ENCODE results near the gene DNM1. TPM values are rescaled to one million over a fixed set of nuclear protein-coding genes. Genes with fewer than 3 reads are reported as not detected.
"Not testable (repeated sequence)": the region's sequence is repeated elsewhere in the genome, so short reads cannot be mapped to it uniquely, and the experiment has no call there.

The DNM1 gene
- total and polyA plus RNA-seq, 2 donors: 15.2 to 68.3 TPM

GRCh38 chr9:128166169-128166568 is 37.0 kb upstream of the DNM1 start:
- H3K27ac ChIP-seq (ENCODE audit: low read depth): no peak overlapping the region
- WGBS: 96% methylated on average over 18 of the region's 18 CpGs

GRCh38 chr9:128167209-128167608 is 36.0 kb upstream of the DNM1 start:
- 97% methylated on average over 4 of the region's 4 CpGs for WGBS
- no peak for DNase-seq (ENCODE audit: extremely low spot score)
- Histone ChIP-seq H3K27ac (ENCODE audit: low read depth) (no peak overlapping the region), H3K4me1 (ENCODE audit: insufficient read depth) (no peaks in the 10 kb centered on the region), H3K36me3 (ENCODE audit: insufficient read depth) (peaks cover 10% of the 10 kb centered on the region), H3K4me3 (ENCODE audit: low read depth, low read length) (no peak overlapping the region)

More at GRCh38 chr9:128166169-128166568, 37.0 kb upstream of the DNM1 start:
- H3K36me3 ChIP-seq (ENCODE audit: insufficient read depth): peaks cover 10% of the 10 kb centered on the region
- no peak for DNase-seq (ENCODE audit: extremely low spot score)
- no peaks in the 10 kb centered on the region for H3K4me1 ChIP-seq (ENCODE audit: insufficient read depth)
- H3K4me3 ChIP-seq (ENCODE audit: low read depth, low read length): no peak overlapping the region

- no peak for DNase-seq (ENCODE audit: extremely low spot score)
- peaks cover 10% of the 10 kb centered on the region for H3K36me3 ChIP-seq (ENCODE audit: insufficient read depth)
- H3K4me3 ChIP-seq (ENCODE audit: low read depth, low read length): no peak overlapping the region
- WGBS: 94% methylated on average over 8 of the region's 8 CpGs
- H3K4me1 ChIP-seq (ENCODE audit: insufficient read depth): no peaks in the 10 kb centered on the region
- no peak overlapping the region for H3K27ac ChIP-seq (ENCODE audit: low read depth)
Observed at GRCh38 chr9:128168731-128169308, 34.4 kb upstream of the DNM1 start.

- no peak overlapping the region for H3K27ac ChIP-seq (ENCODE audit: low read depth)
- DNase-seq (ENCODE audit: extremely low spot score): no peak
- 91% methylated on average over 8 of the region's 8 CpGs for WGBS
- no peaks in the 10 kb centered on the region for H3K4me1 ChIP-seq (ENCODE audit: insufficient read depth)
- H3K36me3 ChIP-seq (ENCODE audit: insufficient read depth): peaks cover 10% of the 10 kb centered on the region
- no peak overlapping the region for H3K4me3 ChIP-seq (ENCODE audit: low read depth, low read length)
Observed at GRCh38 chr9:128169492-128169891, 33.7 kb upstream of the DNM1 start.

GRCh38 chr9:128169925-128170324 is 33.3 kb upstream of the DNM1 start:
- WGBS: 92% methylated on average over 8 of the region's 8 CpGs
- H3K36me3 ChIP-seq (ENCODE audit: insufficient read depth): peaks cover 7% of the 10 kb centered on the region

GRCh38 chr9:128174062-128174461 is 29.1 kb upstream of the DNM1 start:
- no peak for DNase-seq (ENCODE audit: extremely low spot score)
- 83% methylated on average over 4 of the region's 4 CpGs for WGBS
- H3K27ac ChIP-seq (ENCODE audit: low read depth): no peak overlapping the region
- H3K4me1 ChIP-seq (ENCODE audit: insufficient read depth): no peaks in the 10 kb centered on the region
- H3K4me3 ChIP-seq (ENCODE audit: low read depth, low read length): no peak overlapping the region
- H3K36me3 ChIP-seq (ENCODE audit: insufficient read depth): peaks cover 3% of the 10 kb centered on the region

More at GRCh38 chr9:128169925-128170324, 33.3 kb upstream of the DNM1 start:
- H3K4me1 ChIP-seq (ENCODE audit: insufficient read depth): no peaks in the 10 kb centered on the region
- H3K4me3 ChIP-seq (ENCODE audit: low read depth, low read length): no peak overlapping the region
- DNase-seq (ENCODE audit: extremely low spot score): no peak
- no peak overlapping the region for H3K27ac ChIP-seq (ENCODE audit: low read depth)

GRCh38 chr9:128175102-128175563 is 28.0 kb upstream of the DNM1 start:
- Histone ChIP-seq H3K36me3 (ENCODE audit: insufficient read depth) (peaks cover 5% of the 10 kb centered on the region), H3K4me1 (ENCODE audit: insufficient read depth) (no peaks in the 10 kb centered on the region), H3K27ac (ENCODE audit: low read depth) (no peak overlapping the region), H3K4me3 (ENCODE audit: low read depth, low read length) (no peak overlapping the region)
- whole genome bisulfite sequencing: 83% methylated on average over 8 of the region's 8 CpGs
- DNase-seq (ENCODE audit: extremely low spot score): no peak

- 93% methylated on average over 2 of the region's 2 CpGs for WGBS
- H3K4me3 ChIP-seq (ENCODE audit: low read depth, low read length): no peak overlapping the region
- peaks cover 5% of the 10 kb centered on the region for H3K36me3 ChIP-seq (ENCODE audit: insufficient read depth)
- DNase-seq (ENCODE audit: extremely low spot score): no peak
- H3K27ac ChIP-seq (ENCODE audit: low read depth): no peak overlapping the region
- H3K4me1 ChIP-seq (ENCODE audit: insufficient read depth): no peaks in the 10 kb centered on the region
Observed at GRCh38 chr9:128175726-128176125, 27.5 kb upstream of the DNM1 start.

- peaks cover 5% of the 10 kb centered on the region for H3K36me3 ChIP-seq (ENCODE audit: insufficient read depth)
- H3K4me3 ChIP-seq (ENCODE audit: low read depth, low read length): no peak overlapping the region
- DNase-seq (ENCODE audit: extremely low spot score): no peak
- no peak overlapping the region for H3K27ac ChIP-seq (ENCODE audit: low read depth)
- H3K4me1 ChIP-seq (ENCODE audit: insufficient read depth): no peaks in the 10 kb centered on the region
- WGBS: 99% methylated on average over 11 of the region's 11 CpGs
Observed at GRCh38 chr9:128178806-128179431, 24.3 kb upstream of the DNM1 start.

- no peak overlapping the region for H3K4me3 ChIP-seq (ENCODE audit: low read depth, low read length)
- H3K36me3 ChIP-seq (ENCODE audit: insufficient read depth): peaks cover 5% of the 10 kb centered on the region
- no peaks in the 10 kb centered on the region for H3K4me1 ChIP-seq (ENCODE audit: insufficient read depth)
- 95% methylated on average over 8 of the region's 8 CpGs for WGBS
- no peak for DNase-seq (ENCODE audit: extremely low spot score)
- H3K27ac ChIP-seq (ENCODE audit: low read depth): no peak overlapping the region
Observed at GRCh38 chr9:128180001-128180400, 23.2 kb upstream of the DNM1 start.

- WGBS: 97% methylated on average over 8 of the region's 8 CpGs
- H3K36me3 ChIP-seq (ENCODE audit: insufficient read depth): peaks cover 4% of the 10 kb centered on the region
- H3K4me1 ChIP-seq (ENCODE audit: insufficient read depth): no peaks in the 10 kb centered on the region
- H3K4me3 ChIP-seq (ENCODE audit: low read depth, low read length): no peak overlapping the region
- no peak for DNase-seq (ENCODE audit: extremely low spot score)
- H3K27ac ChIP-seq (ENCODE audit: low read depth): no peak overlapping the region
Observed at GRCh38 chr9:128180447-128180846, 22.7 kb upstream of the DNM1 start.

GRCh38 chr9:128181480-128181879 is 21.7 kb upstream of the DNM1 start:
- not testable (repeated sequence) for DNase-seq (ENCODE audit: extremely low spot score); H3K36me3 ChIP-seq (ENCODE audit: insufficient read depth); H3K27ac ChIP-seq (ENCODE audit: low read depth); H3K4me3 ChIP-seq (ENCODE audit: low read depth, low read length); H3K4me1 ChIP-seq (ENCODE audit: insufficient read depth)
- WGBS: 38% methylated on average over 12 of the region's 12 CpGs

GRCh38 chr9:128182893-128183588 is 20.1 kb upstream of the DNM1 start:
- WGBS: 92% methylated on average over 12 of the region's 12 CpGs
- peaks cover 4% of the 10 kb centered on the region for H3K36me3 ChIP-seq (ENCODE audit: insufficient read depth)
- no peaks in the 10 kb centered on the region for H3K4me1 ChIP-seq (ENCODE audit: insufficient read depth)
- H3K27ac ChIP-seq (ENCODE audit: low read depth): no peak overlapping the region
- DNase-seq (ENCODE audit: extremely low spot score): no peak
- H3K4me3 ChIP-seq (ENCODE audit: low read depth, low read length): no peak overlapping the region

Data from urinary bladder (tissue), 4 donors.